CD4-positive, alpha-beta T cell (primary cell): ENCODE data around the gene FAM131B. TPM values are rescaled to one million over a fixed set of nuclear protein-coding genes. Genes with fewer than 3 reads are reported as not detected.

Experiments used
- ATAC-seq: fragments of 200-7000 bp; cut with Tn5 transposase; one replicate; pipeline ENCODE4 v1.10.0; 2022; ENCODE audit warnings: mild to moderate bottlenecking; ENCODE audit not compliant: poor library complexity
- CTCF ChIA-PET: fragments of 350-600 bp; sonication (Branson Sonifier 250); formaldehyde crosslinking; loops from one replicate; lab custom pipeline; 2021; ENCODE audit warnings: antibody characterized with exemption, inconsistent platforms; lab: Charles Lee
- POLR2A ChIA-PET: fragments of 350-600 bp; sonication (Branson Sonifier 250); formaldehyde crosslinking; loops from one replicate; lab custom pipeline; 2021; ENCODE audit warnings: antibody characterized with exemption, inconsistent platforms; lab: Charles Lee
- DNase-seq, 14 experiments: peaks; one replicate each; pipeline ENCODE4 v3.0.0-alpha.2; 2013 to 2020; ENCODE audit warnings: mixed read lengths in 2 of 14
- H3K27ac ChIP-seq, 2 donors: one replicate each; pipeline versions ENCODE4 v1.5.1 to v1.7.0; 2013; ENCODE audit warnings: low read length in 2 of 2, low read depth in 1 of 2, mild to moderate bottlenecking in 1 of 2
- H3K27me3 ChIP-seq, 2 experiments: 1 replicate in 1 of 2; 2 replicates in 1 of 2; pipeline versions ENCODE4 v1.6.1 to v1.7.0; 2013; ENCODE audit warnings: low read length in 2 of 2, control low read depth in 1 of 2, mild to moderate bottlenecking in 1 of 2, moderate library complexity in 1 of 2; ENCODE audit not compliant: insufficient read depth in 2 of 2, control insufficient read depth in 1 of 2
- H3K36me3 ChIP-seq: one replicate; pipeline ENCODE4 v1.6.1; 2013; ENCODE audit warnings: low read length, control low read depth; ENCODE audit not compliant: insufficient read depth
- H3K4me1 ChIP-seq: one replicate; pipeline ENCODE4 v1.6.1; 2013; ENCODE audit warnings: low read length, control low read depth; ENCODE audit not compliant: insufficient read depth
- H3K4me3 ChIP-seq: one replicate; pipeline ENCODE4 v1.5.1; 2013; ENCODE audit warnings: mild to moderate bottlenecking, low read length, moderate library complexity
- H3K9me3 ChIP-seq, 2 experiments: 1 replicate in 1 of 2; 2 replicates in 1 of 2; pipeline versions ENCODE4 v1.6.1 to v1.7.0; 2013; ENCODE audit warnings: low read length in 2 of 2, mild to moderate bottlenecking in 2 of 2, control low read depth in 1 of 2, moderate library complexity in 1 of 2; ENCODE audit not compliant: control insufficient read depth in 1 of 2, insufficient read depth in 1 of 2
- H3K27ac Mint-ChIP-seq: one replicate; pipeline ENCODE4 v1.8.0; 2020; ENCODE audit warnings: mixed read lengths
- H3K27me3 Mint-ChIP-seq: one replicate; pipeline ENCODE4 v1.8.0; 2021; ENCODE audit warnings: mixed read lengths
- H3K36me3 Mint-ChIP-seq: one replicate; pipeline ENCODE4 v1.8.0; 2021; ENCODE audit warnings: low read depth, mixed read lengths
- H3K4me1 Mint-ChIP-seq: one replicate; pipeline ENCODE4 v1.8.0; 2021; ENCODE audit warnings: low read depth, mixed read lengths
- H3K4me3 Mint-ChIP-seq: one replicate; pipeline ENCODE4 v1.8.0; 2020; ENCODE audit warnings: mild to moderate bottlenecking, mixed read lengths
- H3K9me3 Mint-ChIP-seq: one replicate; pipeline ENCODE4 v1.8.0; 2020; ENCODE audit warnings: mixed read lengths
- CTCF ChIP-seq: fragments of 200-600 bp; IDR thresholded peaks from one replicate; pipeline ENCODE4 v1.8.0; 2022; ENCODE audit warnings: antibody characterized with exemption, mild to moderate bottlenecking
- intact Hi-C, 2 experiments: fragments of 100-400 bp; cut with DNase I in 1 of 2; cut with micrococcal nuclease in 1 of 2; formaldehyde crosslinking; loops; one replicate each; pipeline versions ENCODE4 v1.15.1 to v1.9.0; 2023 to 2025; cut with DNase I, micrococcal nuclease
- total RNA-seq, 174 experiments: library from RNA in 2 of 174; stranded (reverse) in 2 of 174; gene quantifications; one replicate each; pipeline ENCODE4 v1.2.3 and lab custom pipeline; 2021 to 2026

The FAM131B gene
- total RNA-seq, 2 experiments from 2014 or later, result 0.14 TPM; not detected in 1

- H3K27me3 Mint-ChIP-seq, result no peaks in the 10 kb centered on the region
- no peaks in the 10 kb centered on the region for H3K27me3 ChIP-seq
- H3K4me1 ChIP-seq, result peaks cover 69% of the 10 kb centered on the region
- peak overlapping the region; percentile 91 for H3K27ac Mint-ChIP-seq
- H3K4me3 Mint-ChIP-seq, result no peak overlapping the region
- H3K9me3 ChIP-seq, result no peaks in the 10 kb centered on the region
- DNase-seq (no peak), ATAC-seq (no peak)
- intact Hi-C loops, result no loop called here
- H3K4me1 Mint-ChIP-seq, result peaks cover 75% of the 10 kb centered on the region
- H3K4me3 ChIP-seq, result no peak overlapping the region
- TF ChIP-seq CTCF, result no peak
- H3K36me3 Mint-ChIP-seq, result peaks cover under 1% of the 10 kb centered on the region
- no peaks in the 10 kb centered on the region for H3K36me3 ChIP-seq
- POLR2A ChIA-PET, result interaction anchor here (0.9 to 3.6 kb wide), 6 partner anchors 10 to 566 kb away, joined by 3 to 26 read pairs (median 10); partner anchors contain the start of gene EPHA1
- no peaks in the 10 kb centered on the region for H3K9me3 Mint-ChIP-seq
- peak overlapping the region; percentile 38 to 80 for H3K27ac ChIP-seq
- CTCF ChIA-PET, result interaction anchor here (1.1 to 1.2 kb wide), 2 partner anchors 26 to 159 kb away, joined by 3 to 4 read pairs; no protein-coding TSS in a partner anchor
Observed at GRCh38 chr7:143374561-143374960, 12.0 kb upstream of the FAM131B start.

- Mint-ChIP-seq H3K9me3 (no peaks in the 10 kb centered on the region), H3K27ac (no peak overlapping the region), H3K4me1 (peaks cover 65% of the 10 kb centered on the region), H3K4me3 (no peak overlapping the region), H3K36me3 (no peaks in the 10 kb centered on the region), H3K27me3 (no peaks in the 10 kb centered on the region)
- intact Hi-C loops, result no loop called here
- Histone ChIP-seq H3K4me3 (no peak overlapping the region), H3K9me3 (no peaks in the 10 kb centered on the region), H3K27ac (no peak overlapping the region), H3K27me3 (no peaks in the 10 kb centered on the region), H3K4me1 (peaks cover 58% of the 10 kb centered on the region), H3K36me3 (no peaks in the 10 kb centered on the region)
- no peak for DNase-seq
- no peak for ATAC-seq
- ChIA-PET CTCF (interaction anchor here (1.0 to 1.2 kb wide), 2 partner anchors 15 to 103 kb away, joined by 3 read pairs; no protein-coding TSS in a partner anchor), POLR2A (interaction anchor here (0.6 to 1.2 kb wide), 2 partner anchors 76 to 890 kb away, joined by 3 read pairs; no protein-coding TSS in a partner anchor)
- no peak for TF ChIP-seq CTCF
Observed at GRCh38 chr7:143373255-143373794, 10.8 kb upstream of the FAM131B start.

- H3K27me3 ChIP-seq, result no peaks in the 10 kb centered on the region
- no peak overlapping the region for H3K4me3 ChIP-seq
- CTCF ChIA-PET, result interaction anchor here (0.6 to 1.2 kb wide), 6 partner anchors 8 to 1063 kb away, joined by 3 to 14 read pairs (median 3); no protein-coding TSS in a partner anchor
- peak; percentile 45 for ATAC-seq
- DNase-seq, result peak; percentile 33 to 82 (median 62)
- TF ChIP-seq CTCF, result no peak
- intact Hi-C loops, result no loop called here
- H3K27ac ChIP-seq, result no peak overlapping the region
- H3K9me3 Mint-ChIP-seq, result no peaks in the 10 kb centered on the region
- no peaks in the 10 kb centered on the region for H3K27me3 Mint-ChIP-seq
- peak overlapping the region; percentile 2 for H3K4me3 Mint-ChIP-seq
- no peaks in the 10 kb centered on the region for H3K36me3 ChIP-seq
- H3K9me3 ChIP-seq, result peaks cover 0 to 3% of the 10 kb centered on the region in 2 experiments
- H3K36me3 Mint-ChIP-seq, result no peaks in the 10 kb centered on the region
- POLR2A ChIA-PET, result interaction anchor here (1.2 to 1.6 kb wide), 4 partner anchors 8 to 63 kb away, joined by 3 to 7 read pairs (median 4); partner anchors contain the start of gene ZYX
- H3K4me1 ChIP-seq, result peaks cover 52% of the 10 kb centered on the region
- peak overlapping the region; percentile 24 for H3K27ac Mint-ChIP-seq
- peaks cover 57% of the 10 kb centered on the region for H3K4me1 Mint-ChIP-seq
Observed at GRCh38 chr7:143372070-143372469, 9.6 kb upstream of the FAM131B start.
